ENCODE measurements around the gene PSMC3.

PSMC3 gene

GRCh38 chr11:47394322-47395222 is 31.7 kb downstream of the PSMC3 start:
- peak; percentile 1 for DNase-seq (ENCODE audit: low read depth, low spot score)

GRCh38 chr11:47394050-47394321 is 32.3 kb downstream of the PSMC3 start:
- DNase-seq (ENCODE audit: low read depth, low spot score) = peak; percentile 0

- DNase-seq (ENCODE audit: low read depth, low spot score) = peak; percentile 62
Observed at GRCh38 chr11:47393163-47394049, 32.8 kb downstream of the PSMC3 start.

GRCh38 chr11:47392546-47393162 is 33.6 kb downstream of the PSMC3 start:
- no peak for DNase-seq (ENCODE audit: low read depth, low spot score)

GRCh38 chr11:47391711-47392432 is 34.4 kb downstream of the PSMC3 start:
- no peak for DNase-seq (ENCODE audit: low read depth, low spot score)

- DNase-seq (ENCODE audit: low read depth, low spot score) = no peak
Observed at GRCh38 chr11:47391077-47391583, 35.1 kb downstream of the PSMC3 start.

- no peak for DNase-seq (ENCODE audit: low read depth, low spot score)
Observed at GRCh38 chr11:47390422-47390760, 35.8 kb downstream of the PSMC3 start.

- DNase-seq (ENCODE audit: low read depth, low spot score) = no peak
Observed at GRCh38 chr11:47389577-47390421, 36.4 kb downstream of the PSMC3 start.

- DNase-seq (ENCODE audit: low read depth, low spot score) = no peak
Observed at GRCh38 chr11:47388697-47389576, 37.3 kb downstream of the PSMC3 start.

- no peak for DNase-seq (ENCODE audit: low read depth, low spot score)
Observed at GRCh38 chr11:47387944-47388696, 38.1 kb downstream of the PSMC3 start.

- no peak for DNase-seq (ENCODE audit: low read depth, low spot score)
Observed at GRCh38 chr11:47384498-47384897, 41.7 kb downstream of the PSMC3 start.

GRCh38 chr11:47383071-47383470 is 43.2 kb downstream of the PSMC3 start:
- no peak for DNase-seq (ENCODE audit: low read depth, low spot score)

- DNase-seq (ENCODE audit: low read depth, low spot score) = no peak
Observed at GRCh38 chr11:47380078-47380477, 46.2 kb downstream of the PSMC3 start.

- DNase-seq (ENCODE audit: low read depth, low spot score) = no peak
Observed at GRCh38 chr11:47379317-47379716, 46.9 kb downstream of the PSMC3 start.

- DNase-seq (ENCODE audit: low read depth, low spot score) = no peak
Observed at GRCh38 chr11:47378836-47379170, 47.4 kb downstream of the PSMC3 start.

- no peak for DNase-seq (ENCODE audit: low read depth, low spot score)
Observed at GRCh38 chr11:47378010-47378835, 48.0 kb downstream of the PSMC3 start, which contains the start of gene SPI1. Gene SPI1 (minus strand): TSS chr11:47378547. CDS start chr11:47378353, 194 bp downstream.

GRCh38 chr11:47377571-47378009 is 48.6 kb downstream of the PSMC3 start:
- no peak for DNase-seq (ENCODE audit: low read depth, low spot score)
